ENCODE data around the gene EVC2.

DNA sequence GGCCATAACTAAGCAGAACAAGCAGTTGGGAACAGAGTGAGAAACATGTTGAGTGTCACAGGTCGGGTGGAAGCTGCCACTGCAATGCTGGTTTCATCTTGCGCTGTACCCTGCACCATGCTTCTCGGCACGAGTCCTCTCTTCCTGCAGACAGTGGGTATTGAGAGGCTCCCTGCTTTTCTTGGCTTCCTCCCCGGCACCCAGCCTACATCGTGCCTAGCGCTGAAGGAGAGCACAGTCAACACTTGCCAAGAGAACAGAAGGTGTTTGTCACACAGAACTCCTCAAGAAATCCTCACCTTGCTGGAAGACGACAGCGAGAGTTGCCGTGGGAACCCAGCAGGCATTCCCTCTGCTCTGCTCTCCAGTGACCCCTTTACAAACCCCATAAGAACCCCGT lies 53.6 kb downstream of the EVC2 start:
- TF ChIP-seq, protein P1, sequence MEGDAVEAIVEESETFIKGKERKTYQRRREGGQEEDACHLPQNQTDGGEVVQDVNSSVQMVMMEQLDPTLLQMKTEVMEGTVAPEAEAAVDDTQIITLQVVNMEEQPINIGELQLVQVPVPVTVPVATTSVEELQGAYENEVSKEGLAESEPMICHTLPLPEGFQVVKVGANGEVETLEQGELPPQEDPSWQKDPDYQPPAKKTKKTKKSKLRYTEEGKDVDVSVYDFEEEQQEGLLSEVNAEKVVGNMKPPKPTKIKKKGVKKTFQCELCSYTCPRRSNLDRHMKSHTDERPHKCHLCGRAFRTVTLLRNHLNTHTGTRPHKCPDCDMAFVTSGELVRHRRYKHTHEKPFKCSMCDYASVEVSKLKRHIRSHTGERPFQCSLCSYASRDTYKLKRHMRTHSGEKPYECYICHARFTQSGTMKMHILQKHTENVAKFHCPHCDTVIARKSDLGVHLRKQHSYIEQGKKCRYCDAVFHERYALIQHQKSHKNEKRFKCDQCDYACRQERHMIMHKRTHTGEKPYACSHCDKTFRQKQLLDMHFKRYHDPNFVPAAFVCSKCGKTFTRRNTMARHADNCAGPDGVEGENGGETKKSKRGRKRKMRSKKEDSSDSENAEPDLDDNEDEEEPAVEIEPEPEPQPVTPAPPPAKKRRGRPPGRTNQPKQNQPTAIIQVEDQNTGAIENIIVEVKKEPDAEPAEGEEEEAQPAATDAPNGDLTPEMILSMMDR (IDR thresholded peaks at IDR 0.05): no peak
- no peak for TF ChIP-seq ZFX (IDR thresholded peaks at IDR 0.05; ENCODE audit: borderline replicate concordance)

All from 22Rv1 (cell line).